LNCAP (cell line): ENCODE measurements around the gene SYNPO2L.

Source experiments
- TF ChIP-seq, protein P1 (sequence below): fragments of 450-650 bp; IDR thresholded peaks from 2 replicates; pipeline ENCODE4 v1.5.1; 2017; ENCODE audit warnings: mild to moderate bottlenecking

The SYNPO2L gene

GRCh38 chr10:73644015-73644743 is 11.7 kb downstream of the SYNPO2L start:
- TF ChIP-seq, protein P1, sequence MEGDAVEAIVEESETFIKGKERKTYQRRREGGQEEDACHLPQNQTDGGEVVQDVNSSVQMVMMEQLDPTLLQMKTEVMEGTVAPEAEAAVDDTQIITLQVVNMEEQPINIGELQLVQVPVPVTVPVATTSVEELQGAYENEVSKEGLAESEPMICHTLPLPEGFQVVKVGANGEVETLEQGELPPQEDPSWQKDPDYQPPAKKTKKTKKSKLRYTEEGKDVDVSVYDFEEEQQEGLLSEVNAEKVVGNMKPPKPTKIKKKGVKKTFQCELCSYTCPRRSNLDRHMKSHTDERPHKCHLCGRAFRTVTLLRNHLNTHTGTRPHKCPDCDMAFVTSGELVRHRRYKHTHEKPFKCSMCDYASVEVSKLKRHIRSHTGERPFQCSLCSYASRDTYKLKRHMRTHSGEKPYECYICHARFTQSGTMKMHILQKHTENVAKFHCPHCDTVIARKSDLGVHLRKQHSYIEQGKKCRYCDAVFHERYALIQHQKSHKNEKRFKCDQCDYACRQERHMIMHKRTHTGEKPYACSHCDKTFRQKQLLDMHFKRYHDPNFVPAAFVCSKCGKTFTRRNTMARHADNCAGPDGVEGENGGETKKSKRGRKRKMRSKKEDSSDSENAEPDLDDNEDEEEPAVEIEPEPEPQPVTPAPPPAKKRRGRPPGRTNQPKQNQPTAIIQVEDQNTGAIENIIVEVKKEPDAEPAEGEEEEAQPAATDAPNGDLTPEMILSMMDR, result peak; percentile 79

DNA sequence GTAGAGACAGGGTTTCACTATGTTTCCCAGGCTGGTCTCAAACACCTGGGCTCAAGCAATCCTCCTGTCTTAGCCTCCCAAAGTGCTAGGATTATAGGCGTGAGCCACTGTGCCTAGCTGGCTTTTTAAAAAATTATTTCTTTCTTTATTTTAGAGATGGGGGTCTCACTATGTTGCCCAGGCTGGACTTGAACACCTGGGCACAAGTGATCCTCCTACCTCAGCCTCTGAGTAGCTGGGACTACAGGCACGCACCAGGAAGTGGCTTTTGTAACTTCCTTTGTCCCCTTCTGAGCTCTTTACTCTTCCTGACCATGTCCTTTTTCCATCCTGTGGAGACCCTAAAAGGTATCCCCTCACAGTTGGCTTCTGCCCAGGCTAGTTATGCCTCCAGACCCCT is 12.5 kb downstream of the SYNPO2L start:
- TF ChIP-seq, protein P1, result no peak

DNA sequence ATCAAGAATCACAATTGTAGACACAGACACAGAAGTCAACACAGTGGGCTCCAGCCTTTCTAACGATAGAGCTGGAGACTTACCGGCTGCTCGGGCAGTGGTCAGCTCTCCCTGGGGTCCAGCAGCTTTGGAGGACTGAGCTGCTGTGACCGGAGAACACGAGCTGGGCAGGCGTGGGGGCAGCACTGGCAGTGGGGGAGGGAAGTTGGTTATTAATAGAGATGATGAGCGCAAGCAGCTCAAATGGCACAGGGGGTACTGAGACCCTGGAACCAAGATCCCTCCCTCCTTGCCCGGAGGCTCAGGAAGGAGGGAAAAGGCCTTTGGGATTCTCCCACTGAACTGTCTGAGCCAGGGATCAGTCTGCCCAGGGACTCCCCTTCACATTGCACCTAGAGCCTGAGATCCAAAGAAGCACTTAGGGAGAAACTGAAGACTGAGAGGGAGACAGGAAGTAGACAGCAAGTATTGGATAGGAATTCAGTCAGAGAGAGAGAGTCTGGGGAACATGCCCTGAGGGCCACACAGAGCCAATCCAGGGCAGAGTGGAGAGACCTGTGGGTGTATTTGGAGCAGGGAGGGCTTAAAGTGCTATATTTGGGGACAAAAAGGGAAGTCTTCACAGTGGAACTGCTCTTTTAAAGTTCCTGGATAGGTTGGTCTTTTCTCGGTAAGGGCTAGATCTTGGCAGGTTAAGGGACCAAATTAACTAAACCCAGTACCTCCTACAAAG is 14.3 kb downstream of the SYNPO2L start, which contains the start of gene MYOZ1:
TSS of gene MYOZ1 (minus strand) at position 147 of the 733 bp plus-strand sequence. CDS start 1,457 bp downstream, outside the sequence.
- TF ChIP-seq, protein P1, result no peak

GRCh38 chr10:73639286-73639685 is 16.5 kb downstream of the SYNPO2L start:
- TF ChIP-seq, protein P1, result no peak

GRCh38 chr10:73635781-73636180 is 20.0 kb downstream of the SYNPO2L start:
- TF ChIP-seq, protein P1, result no peak

DNA sequence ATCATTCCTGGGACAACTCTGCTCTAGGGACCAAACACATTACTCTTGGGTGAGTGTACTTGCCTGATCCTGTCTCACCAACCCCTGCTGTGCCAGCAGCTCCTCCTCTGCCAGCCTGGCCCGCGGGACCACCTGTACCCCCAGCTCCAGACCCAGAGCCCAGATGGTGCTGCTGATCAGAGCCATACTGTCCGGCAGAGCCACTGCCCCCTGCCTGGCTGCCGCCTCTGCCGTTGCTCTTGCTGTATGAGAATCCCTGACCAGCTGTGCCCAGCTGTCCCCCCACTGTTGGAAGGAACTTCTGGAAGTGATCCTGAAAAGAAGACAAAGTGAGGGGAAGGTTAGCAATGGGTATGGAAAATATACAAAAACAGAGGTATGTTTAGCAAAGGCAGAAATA is 21.4 kb downstream of the SYNPO2L start:
- TF ChIP-seq, protein P1, result no peak

GRCh38 chr10:73629165-73629564 is 26.7 kb downstream of the SYNPO2L start:
- TF ChIP-seq, protein P1, result no peak
